Memory B cell (primary cell): ENCODE measurements around the gene FRMPD4.

ENCODE experiments used
- ATAC-seq: fragments of 150-1000 bp; cut with Tn5 transposase; 2 replicates; pipeline ENCODE4 v1.10.0; 2021; ENCODE audit warnings: low read depth, mild to moderate bottlenecking, moderate library complexity
- DNase-seq, 2 donors: peaks; one replicate each; pipeline ENCODE4 v3.0.0; 2022; ENCODE audit warnings: low spot score in 2 of 2
- H3K27ac Mint-ChIP-seq: one replicate; pipeline ENCODE4 v1.8.0; 2022; ENCODE audit warnings: mild to moderate bottlenecking, moderate library complexity, mixed read lengths
- H3K27me3 Mint-ChIP-seq: one replicate; pipeline ENCODE4 v1.8.0; 2022; ENCODE audit warnings: mixed read lengths
- H3K36me3 Mint-ChIP-seq: one replicate; pipeline ENCODE4 v1.8.0; 2022; ENCODE audit warnings: mild to moderate bottlenecking, mixed read lengths
- H3K4me1 Mint-ChIP-seq: one replicate; pipeline ENCODE4 v1.8.0; 2022; ENCODE audit warnings: mixed read lengths
- H3K4me3 Mint-ChIP-seq: one replicate; pipeline ENCODE4 v1.8.0; 2022; ENCODE audit warnings: mild to moderate bottlenecking, moderate library complexity, mixed read lengths
- H3K9me3 Mint-ChIP-seq: one replicate; pipeline ENCODE4 v1.8.0; 2022; ENCODE audit warnings: mixed read lengths

The FRMPD4 gene

GRCh38 chrX:12378253-12378652, 240.0 kb downstream of the FRMPD4 start:
- H3K4me1 Mint-ChIP-seq: no peaks in the 10 kb centered on the region
- H3K4me3 Mint-ChIP-seq: no peak overlapping the region
- no peak for DNase-seq
- H3K36me3 Mint-ChIP-seq: no peaks in the 10 kb centered on the region
- no peak for ATAC-seq
- no peaks in the 10 kb centered on the region for H3K9me3 Mint-ChIP-seq
- no peak overlapping the region for H3K27ac Mint-ChIP-seq
- H3K27me3 Mint-ChIP-seq: peaks cover 8% of the 10 kb centered on the region

- no peak overlapping the region for H3K27ac Mint-ChIP-seq
- ATAC-seq (no peak), DNase-seq (no peak)
- no peaks in the 10 kb centered on the region for H3K9me3 Mint-ChIP-seq
- H3K36me3 Mint-ChIP-seq: no peaks in the 10 kb centered on the region
- no peak overlapping the region for H3K4me3 Mint-ChIP-seq
- no peaks in the 10 kb centered on the region for H3K4me1 Mint-ChIP-seq
- peaks cover 8% of the 10 kb centered on the region for H3K27me3 Mint-ChIP-seq
Measured at GRCh38 chrX:12378706-12379105, 240.4 kb downstream of the FRMPD4 start.

DNA sequence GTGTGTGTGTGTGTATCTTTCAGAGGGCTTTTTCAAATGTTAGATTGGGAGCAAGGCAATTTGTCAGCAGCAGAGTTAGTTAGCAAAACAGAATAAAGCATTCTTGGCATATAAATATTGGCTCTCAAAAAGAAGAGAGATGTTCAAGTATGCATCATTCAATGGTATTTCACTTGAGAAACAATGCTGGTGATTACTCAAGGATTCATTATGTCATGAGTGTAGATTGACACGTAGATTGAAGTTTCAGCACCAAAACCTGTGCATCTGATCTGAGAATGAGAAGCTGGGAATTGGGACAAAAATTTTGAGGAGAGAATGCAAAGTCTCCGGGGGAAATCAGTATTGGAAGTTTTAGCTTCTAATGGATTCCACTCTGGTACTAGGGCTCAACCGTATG, 241.4 kb downstream of the FRMPD4 start:
- H3K9me3 Mint-ChIP-seq: no peaks in the 10 kb centered on the region
- H3K4me3 Mint-ChIP-seq: no peak overlapping the region
- H3K36me3 Mint-ChIP-seq: no peaks in the 10 kb centered on the region
- H3K27ac Mint-ChIP-seq: no peak overlapping the region
- ATAC-seq: no peak
- no peaks in the 10 kb centered on the region for H3K4me1 Mint-ChIP-seq
- H3K27me3 Mint-ChIP-seq: peaks cover 8% of the 10 kb centered on the region
- no peak for DNase-seq

DNA sequence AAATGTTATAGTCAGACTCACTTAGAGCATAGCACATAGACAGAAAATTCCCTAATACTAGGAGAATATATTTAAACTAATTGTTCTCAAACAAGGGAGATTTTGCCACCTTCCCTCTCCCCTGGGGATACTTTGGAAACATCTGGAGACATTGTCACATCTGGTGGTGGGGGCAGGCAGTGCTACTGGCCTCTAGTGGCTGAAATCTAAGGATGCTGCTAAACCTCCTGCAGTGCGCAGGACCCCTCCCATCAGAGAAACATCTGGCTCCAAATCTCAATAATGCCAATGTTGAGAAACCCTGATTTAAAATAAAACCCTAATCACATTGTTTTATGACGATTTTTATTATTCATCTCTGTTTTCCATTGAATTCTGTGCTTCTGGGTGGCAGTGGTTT, 244.9 kb downstream of the FRMPD4 start:
- DNase-seq: no peak
- no peaks in the 10 kb centered on the region for H3K4me1 Mint-ChIP-seq
- no peaks in the 10 kb centered on the region for H3K36me3 Mint-ChIP-seq
- H3K27ac Mint-ChIP-seq: no peak overlapping the region
- H3K4me3 Mint-ChIP-seq: no peak overlapping the region
- H3K9me3 Mint-ChIP-seq: no peaks in the 10 kb centered on the region
- H3K27me3 Mint-ChIP-seq: peaks cover 7% of the 10 kb centered on the region
- no peak for ATAC-seq

GRCh38 chrX:12390301-12390700, 252.0 kb downstream of the FRMPD4 start:
- peaks cover 2% of the 10 kb centered on the region for H3K36me3 Mint-ChIP-seq
- H3K27me3 Mint-ChIP-seq: no peaks in the 10 kb centered on the region
- H3K4me1 Mint-ChIP-seq: no peaks in the 10 kb centered on the region
- DNase-seq (no peak), ATAC-seq (no peak)
- H3K27ac Mint-ChIP-seq: no peak overlapping the region
- no peak overlapping the region for H3K4me3 Mint-ChIP-seq
- no peaks in the 10 kb centered on the region for H3K9me3 Mint-ChIP-seq

DNA sequence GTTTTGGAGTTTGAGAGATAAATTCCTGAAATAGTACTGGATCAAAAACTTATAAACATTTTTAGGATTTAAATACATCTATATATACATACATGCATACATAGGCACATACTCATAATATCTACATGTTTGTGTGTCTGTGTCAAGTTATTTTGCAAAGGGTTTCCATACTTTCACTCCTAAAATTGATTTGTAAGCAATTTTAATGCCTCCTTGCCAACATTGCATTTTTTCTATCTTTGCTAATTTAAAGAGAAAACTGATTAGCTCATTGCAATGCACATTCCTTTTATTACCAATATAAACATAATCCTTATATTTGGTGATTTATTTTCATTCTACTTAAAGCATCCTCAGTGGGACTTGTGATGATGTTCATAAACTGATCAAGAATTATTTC, 258.3 kb downstream of the FRMPD4 start:
- no peak overlapping the region for H3K27ac Mint-ChIP-seq
- no peak overlapping the region for H3K4me3 Mint-ChIP-seq
- no peaks in the 10 kb centered on the region for H3K9me3 Mint-ChIP-seq
- ATAC-seq (no peak), DNase-seq (no peak)
- H3K27me3 Mint-ChIP-seq: no peaks in the 10 kb centered on the region
- peaks cover 2% of the 10 kb centered on the region for H3K36me3 Mint-ChIP-seq
- no peaks in the 10 kb centered on the region for H3K4me1 Mint-ChIP-seq

- no peak overlapping the region for H3K4me3 Mint-ChIP-seq
- no peaks in the 10 kb centered on the region for H3K36me3 Mint-ChIP-seq
- no peaks in the 10 kb centered on the region for H3K4me1 Mint-ChIP-seq
- H3K27ac Mint-ChIP-seq: no peak overlapping the region
- H3K9me3 Mint-ChIP-seq: no peaks in the 10 kb centered on the region
- no peaks in the 10 kb centered on the region for H3K27me3 Mint-ChIP-seq
- ATAC-seq (no peak), DNase-seq (no peak)
Measured at GRCh38 chrX:12400218-12400617, 261.9 kb downstream of the FRMPD4 start.

DNA sequence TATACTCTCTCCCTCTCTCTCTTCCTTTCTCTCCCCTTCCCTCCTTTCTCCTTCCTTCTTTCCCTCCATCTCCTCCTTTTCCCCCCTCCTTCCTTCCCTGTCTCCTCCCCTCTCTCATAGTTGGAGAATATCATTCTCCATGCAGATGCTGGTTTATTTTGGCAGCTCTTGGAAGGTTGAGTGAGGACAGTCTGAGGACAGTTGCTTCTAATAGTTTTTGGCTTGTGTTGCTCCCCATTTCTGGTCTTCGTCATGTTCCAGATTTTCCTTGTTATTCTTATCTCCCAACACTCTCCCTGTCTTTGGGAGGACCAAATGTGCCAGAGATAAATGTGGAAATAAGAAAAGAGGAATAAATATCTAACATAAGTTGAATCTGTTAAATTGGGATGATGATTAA, 263.0 kb downstream of the FRMPD4 start:
- H3K36me3 Mint-ChIP-seq: no peaks in the 10 kb centered on the region
- H3K4me1 Mint-ChIP-seq: no peaks in the 10 kb centered on the region
- no peak overlapping the region for H3K27ac Mint-ChIP-seq
- H3K4me3 Mint-ChIP-seq: no peak overlapping the region
- DNase-seq (no peak), ATAC-seq (no peak)
- H3K9me3 Mint-ChIP-seq: no peaks in the 10 kb centered on the region
- no peaks in the 10 kb centered on the region for H3K27me3 Mint-ChIP-seq

GRCh38 chrX:12403474-12404082, 265.3 kb downstream of the FRMPD4 start:
- no peak overlapping the region for H3K4me3 Mint-ChIP-seq
- ATAC-seq (no peak), DNase-seq (no peak)
- no peaks in the 10 kb centered on the region for H3K4me1 Mint-ChIP-seq
- H3K27ac Mint-ChIP-seq: no peak overlapping the region
- H3K9me3 Mint-ChIP-seq: no peaks in the 10 kb centered on the region
- no peaks in the 10 kb centered on the region for H3K36me3 Mint-ChIP-seq
- H3K27me3 Mint-ChIP-seq: peaks cover 1% of the 10 kb centered on the region

DNA sequence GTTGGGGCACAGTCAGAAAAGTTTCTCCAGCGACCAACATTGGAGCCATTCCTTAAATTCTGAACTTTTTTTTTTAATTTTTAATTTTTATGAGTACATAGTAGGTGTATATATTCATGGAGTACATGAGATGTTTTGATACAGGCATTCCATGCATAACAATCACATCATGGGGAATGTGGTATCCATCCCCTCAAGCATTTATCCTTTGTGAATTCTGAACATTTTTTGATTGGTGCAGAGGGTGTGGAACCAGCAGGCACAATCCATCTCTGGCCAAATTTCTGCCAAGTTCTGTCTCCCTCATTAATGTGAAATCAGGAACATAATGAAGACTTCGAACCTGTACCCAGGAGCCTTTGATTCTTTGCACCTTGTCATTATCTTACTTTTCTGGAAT, 267.0 kb downstream of the FRMPD4 start:
- H3K4me1 Mint-ChIP-seq: no peaks in the 10 kb centered on the region

GRCh38 chrX:12410523-12410922, 272.2 kb downstream of the FRMPD4 start:
- H3K27ac Mint-ChIP-seq: no peak overlapping the region
- H3K4me1 Mint-ChIP-seq: no peaks in the 10 kb centered on the region
- H3K9me3 Mint-ChIP-seq: no peaks in the 10 kb centered on the region
- no peaks in the 10 kb centered on the region for H3K36me3 Mint-ChIP-seq
- no peak for DNase-seq
- H3K27me3 Mint-ChIP-seq: peaks cover 1% of the 10 kb centered on the region
- H3K4me3 Mint-ChIP-seq: no peak overlapping the region
- ATAC-seq: no peak

More for the DNA sequence above, 267.0 kb downstream of the FRMPD4 start:
- no peaks in the 10 kb centered on the region for H3K36me3 Mint-ChIP-seq
- H3K27ac Mint-ChIP-seq: no peak overlapping the region
- H3K4me3 Mint-ChIP-seq: no peak overlapping the region
- ATAC-seq (no peak), DNase-seq (no peak)
- H3K9me3 Mint-ChIP-seq: no peaks in the 10 kb centered on the region
- H3K27me3 Mint-ChIP-seq: peaks cover 1% of the 10 kb centered on the region

DNA sequence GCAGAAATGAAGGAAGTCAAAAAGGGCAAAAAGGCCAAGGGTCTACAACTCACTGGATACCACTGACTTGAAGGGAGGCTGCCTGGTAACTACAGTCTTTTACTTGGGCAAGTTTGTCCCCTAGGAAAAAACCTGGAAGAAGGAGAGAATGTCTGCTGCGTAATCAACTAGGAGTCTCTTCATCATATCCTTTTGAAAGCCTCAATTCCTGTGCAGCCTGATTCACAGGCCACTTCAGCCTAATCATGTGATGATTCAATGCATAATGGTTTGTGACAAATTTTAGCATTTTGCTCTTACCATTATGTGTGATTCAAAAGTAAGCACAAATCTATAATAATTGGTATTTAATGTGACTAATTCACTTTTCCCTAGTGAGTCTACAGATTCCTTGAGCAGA, 273.6 kb downstream of the FRMPD4 start:
- Mint-ChIP-seq H3K4me1 (no peaks in the 10 kb centered on the region), H3K27ac (no peak overlapping the region), H3K27me3 (peaks cover 1% of the 10 kb centered on the region), H3K9me3 (no peaks in the 10 kb centered on the region), H3K4me3 (no peak overlapping the region), H3K36me3 (no peaks in the 10 kb centered on the region)
- no peak for DNase-seq
- no peak for ATAC-seq

DNA sequence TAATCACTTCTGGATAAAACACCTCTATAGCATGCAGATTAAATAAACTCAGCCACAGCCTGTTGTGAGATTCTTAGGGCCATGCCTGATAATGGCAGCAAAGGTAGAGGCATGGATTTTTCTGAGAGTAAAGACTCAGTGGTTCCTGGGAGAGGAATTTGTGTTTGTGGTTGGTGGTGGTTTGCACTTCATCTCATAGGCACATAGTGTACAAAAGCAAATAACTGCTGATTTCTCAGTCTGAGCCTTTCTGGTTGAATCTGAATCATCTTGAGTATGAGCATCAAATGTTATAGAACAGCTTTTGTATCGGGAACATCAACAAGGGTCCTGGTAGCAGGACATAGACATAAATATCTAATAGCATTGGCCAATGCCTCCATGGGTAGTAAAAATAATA, 274.3 kb downstream of the FRMPD4 start:
- H3K27me3 Mint-ChIP-seq: no peaks in the 10 kb centered on the region
- DNase-seq: no peak
- no peak overlapping the region for H3K27ac Mint-ChIP-seq
- H3K4me3 Mint-ChIP-seq: no peak overlapping the region
- H3K36me3 Mint-ChIP-seq: no peaks in the 10 kb centered on the region
- ATAC-seq: no peak
- H3K4me1 Mint-ChIP-seq: no peaks in the 10 kb centered on the region
- no peaks in the 10 kb centered on the region for H3K9me3 Mint-ChIP-seq

GRCh38 chrX:12419591-12419990, 281.3 kb downstream of the FRMPD4 start:
- Mint-ChIP-seq H3K4me3 (no peak overlapping the region), H3K27me3 (peaks cover 9% of the 10 kb centered on the region), H3K4me1 (no peaks in the 10 kb centered on the region), H3K9me3 (peaks cover 4% of the 10 kb centered on the region), H3K27ac (no peak overlapping the region), H3K36me3 (no peaks in the 10 kb centered on the region)
- ATAC-seq: no peak
- no peak for DNase-seq

DNA sequence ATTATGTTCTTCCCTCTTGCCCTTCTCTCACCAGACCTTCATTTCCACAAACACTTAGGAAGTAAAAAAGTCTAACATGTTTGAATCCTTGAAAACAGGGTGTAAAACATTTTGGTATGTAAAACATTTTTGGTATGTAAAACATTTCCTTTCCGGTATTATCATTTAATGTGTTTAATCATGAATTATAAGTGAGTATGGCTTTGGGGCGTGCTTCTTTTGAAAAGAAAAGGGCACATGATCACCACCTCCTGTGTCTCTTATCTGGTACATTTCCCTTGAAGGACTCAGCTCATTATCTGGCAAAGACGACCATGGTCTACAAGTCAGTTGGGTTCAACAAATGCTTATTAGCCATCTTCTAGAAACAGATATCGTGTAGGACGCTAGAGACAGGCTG, 283.6 kb downstream of the FRMPD4 start:
- no peak overlapping the region for H3K27ac Mint-ChIP-seq
- no peak for ATAC-seq
- H3K4me3 Mint-ChIP-seq: no peak overlapping the region
- peaks cover 4% of the 10 kb centered on the region for H3K9me3 Mint-ChIP-seq
- no peaks in the 10 kb centered on the region for H3K36me3 Mint-ChIP-seq
- no peaks in the 10 kb centered on the region for H3K4me1 Mint-ChIP-seq
- DNase-seq: no peak
- H3K27me3 Mint-ChIP-seq: peaks cover 9% of the 10 kb centered on the region
